GM23338 (cell line): ENCODE results near the gene YES1. TPM values are rescaled to one million over a fixed set of nuclear protein-coding genes. Genes with fewer than 3 reads are reported as not detected.

Experiments used
- ATAC-seq: fragments of 200-7000 bp; cut with Tn5 transposase; 3 replicates; pipeline ENCODE4 v1.9.1; 2020
- DNase-seq: peaks from one replicate; pipeline ENCODE4 v3.0.0-alpha.2; 2015; ENCODE audit warnings: low spot score
- H2AFZ ChIP-seq: fragments of 200-600 bp; sonication (generic); 2 replicates; pipeline ENCODE4 v1.8.0; 2016; ENCODE audit warnings: antibody characterized with exemption, mild to moderate bottlenecking, moderate library complexity
- H3F3A ChIP-seq: fragments of 200-600 bp; sonication (generic); replicated peaks from 2 replicates; pipeline ENCODE4 v1.8.0; 2017; ENCODE audit warnings: antibody characterized with exemption, mixed run types, low read depth
- H3K27ac ChIP-seq: fragments of 200-600 bp; sonication (generic); 2 replicates; pipeline ENCODE4 v1.6.1; 2016; ENCODE audit warnings: low read depth
- H3K27me3 ChIP-seq: fragments of 200-600 bp; sonication (generic); 2 replicates; pipeline ENCODE4 v1.8.0; 2016; ENCODE audit warnings: mild to moderate bottlenecking, mixed run types, moderate library complexity; ENCODE audit not compliant: insufficient read depth
- H3K36me3 ChIP-seq: fragments of 200-600 bp; sonication (generic); 2 replicates; pipeline ENCODE4 v1.8.0; 2016; ENCODE audit warnings: mild to moderate bottlenecking; ENCODE audit not compliant: insufficient read depth
- H3K4me1 ChIP-seq: fragments of 200-600 bp; sonication (generic); 2 replicates; pipeline ENCODE4 v1.8.0; 2016; ENCODE audit warnings: mild to moderate bottlenecking, moderate library complexity; ENCODE audit not compliant: insufficient read depth
- H3K4me2 ChIP-seq: fragments of 200-600 bp; sonication (generic); 2 replicates; pipeline ENCODE4 v1.7.1; 2017; ENCODE audit warnings: mixed run types
- H3K4me3 ChIP-seq: fragments of 200-600 bp; sonication (generic); 2 replicates; pipeline ENCODE4 v1.6.1; 2016; ENCODE audit warnings: mixed run types
- H3K79me2 ChIP-seq: fragments of 200-600 bp; sonication (generic); replicated peaks from 2 replicates; pipeline ENCODE4 v1.8.0; 2017; ENCODE audit warnings: mild to moderate bottlenecking; ENCODE audit not compliant: insufficient read depth
- H3K9me2 ChIP-seq: fragments of 200-600 bp; sonication (generic); 2 replicates; pipeline ENCODE4 v1.8.0; 2017; ENCODE audit not compliant: insufficient read depth
- H4K20me1 ChIP-seq: fragments of 200-600 bp; sonication (generic); replicated peaks from 2 replicates; pipeline ENCODE4 v1.8.0; 2017; ENCODE audit warnings: mild to moderate bottlenecking; ENCODE audit not compliant: insufficient read depth
- H3K27ac Mint-ChIP-seq: 2 replicates; pipeline ENCODE4 v1.8.0; 2020; ENCODE audit warnings: inconsistent platforms, mild to moderate bottlenecking, moderate library complexity, mixed read lengths
- H3K27me3 Mint-ChIP-seq: 3 replicates; pipeline ENCODE4 v1.8.0; 2022; ENCODE audit warnings: low read depth, mild to moderate bottlenecking, moderate library complexity, mixed read lengths, inconsistent platforms; ENCODE audit not compliant: insufficient read depth, poor library complexity
- H3K36me3 Mint-ChIP-seq: 3 replicates; pipeline ENCODE4 v1.8.0; 2021; ENCODE audit warnings: low read depth, mild to moderate bottlenecking, inconsistent platforms, moderate library complexity, mixed read lengths
- H3K4me1 Mint-ChIP-seq: 3 replicates; pipeline ENCODE4 v1.8.0; 2020; ENCODE audit warnings: mild to moderate bottlenecking, inconsistent platforms, mixed read lengths
- H3K4me3 Mint-ChIP-seq: 3 replicates; pipeline ENCODE4 v1.8.0; 2021; ENCODE audit warnings: moderate library complexity, mild to moderate bottlenecking, inconsistent platforms, mixed read lengths
- H3K9me3 Mint-ChIP-seq: 3 replicates; pipeline ENCODE4 v1.8.0; 2020; ENCODE audit warnings: moderate library complexity, mild to moderate bottlenecking, inconsistent platforms, mixed read lengths
- CREB1 ChIP-seq: fragments of 250-450 bp; sonication (Bioruptor Pico); IDR thresholded peaks from 2 replicates; pipeline ENCODE4 v1.5.0; 2020; ENCODE audit warnings: low read depth, mild to moderate bottlenecking, moderate library complexity
- EZH2 ChIP-seq: fragments of 200-600 bp; sonication (generic); IDR thresholded peaks from one replicate; pipeline ENCODE4 v1.8.0; 2017; ENCODE audit warnings: antibody characterized with exemption, mild to moderate bottlenecking, low read depth; ENCODE audit not compliant: unreplicated experiment
- EZH2phosphoT487 ChIP-seq: fragments of 200-600 bp; sonication (generic); IDR thresholded peaks from one replicate; pipeline ENCODE4 v1.8.1; 2018; ENCODE audit warnings: antibody characterized with exemption; ENCODE audit not compliant: unreplicated experiment
- JUNB ChIP-seq: IDR thresholded peaks from one replicate; pipeline ENCODE4 v1.6.1; 2016; ENCODE audit warnings: antibody characterized with exemption; ENCODE audit not compliant: unreplicated experiment
- NANOG ChIP-seq: IDR thresholded peaks from 2 replicates; pipeline ENCODE4 v1.6.1; 2016; ENCODE audit warnings: antibody characterized with exemption, borderline replicate concordance
- POLR2AphosphoS5 ChIP-seq: IDR thresholded peaks from 2 replicates; pipeline ENCODE4 v1.6.1; 2016; ENCODE audit warnings: antibody characterized with exemption, low read depth
- STAT1 ChIP-seq: IDR thresholded peaks from one replicate; pipeline ENCODE4 v1.6.1; 2016; ENCODE audit warnings: antibody characterized with exemption; ENCODE audit not compliant: unreplicated experiment
- ZNF114 ChIP-seq: fragments of 250-450 bp; sonication (Bioruptor Pico); IDR thresholded peaks from 2 replicates; pipeline ENCODE4 v1.5.0; 2020; ENCODE audit warnings: mild to moderate bottlenecking, moderate library complexity
- ZNF331 ChIP-seq: fragments of 250-450 bp; sonication (Bioruptor Pico); IDR thresholded peaks from 2 replicates; pipeline ENCODE4 v1.5.0; 2020; ENCODE audit warnings: low read depth, mild to moderate bottlenecking, moderate library complexity
- polyA plus RNA-seq: library from polyadenylated mRNA; unstranded; fragments of >200 nt; fragmentation: Nextera tagmentation; extraction: Ambion mirVana; gene quantifications from 2 replicates; pipeline ENCODE4 v1.2.1, GENCODE V29; 2016
- total RNA-seq: library from RNA; depleted of rRNA; stranded (reverse); fragments of >200 nt; shearing (Covaris generic); gene quantifications from 2 replicates; pipeline ENCODE4 v1.2.3, GENCODE V29; 2014
- TF ChIP-seq, protein P1 (sequence below): IDR thresholded peaks from one replicate; pipeline ENCODE4 v1.6.1; 2018; ENCODE audit warnings: antibody characterized with exemption; ENCODE audit not compliant: unreplicated experiment
- TF ChIP-seq, protein P2 (sequence below), 2 experiments: fragments of 200-600 bp in 1 of 2; sonication (generic) in 1 of 2; conservative IDR thresholded peaks; 2 replicates each; pipeline versions ENCODE4 v1.5.1 to v1.6.1; 2016 to 2017; ENCODE audit warnings: antibody characterized with exemption in 2 of 2, low read depth in 2 of 2, mild to moderate bottlenecking in 2 of 2, moderate library complexity in 1 of 2
- TF ChIP-seq, protein P3 (sequence below): IDR thresholded peaks from 2 replicates; pipeline ENCODE4 v1.6.1; 2016; ENCODE audit warnings: antibody characterized with exemption
- TF ChIP-seq, protein P4 (sequence below): fragments of 250-450 bp; sonication (Bioruptor Pico); IDR thresholded peaks from 2 replicates; pipeline ENCODE4 v1.5.0; 2020; ENCODE audit warnings: mild to moderate bottlenecking, moderate library complexity

The YES1 gene
- total and polyA plus RNA-seq, 2 experiments from 2014 or later = 25.4 to 327 TPM

DNA sequence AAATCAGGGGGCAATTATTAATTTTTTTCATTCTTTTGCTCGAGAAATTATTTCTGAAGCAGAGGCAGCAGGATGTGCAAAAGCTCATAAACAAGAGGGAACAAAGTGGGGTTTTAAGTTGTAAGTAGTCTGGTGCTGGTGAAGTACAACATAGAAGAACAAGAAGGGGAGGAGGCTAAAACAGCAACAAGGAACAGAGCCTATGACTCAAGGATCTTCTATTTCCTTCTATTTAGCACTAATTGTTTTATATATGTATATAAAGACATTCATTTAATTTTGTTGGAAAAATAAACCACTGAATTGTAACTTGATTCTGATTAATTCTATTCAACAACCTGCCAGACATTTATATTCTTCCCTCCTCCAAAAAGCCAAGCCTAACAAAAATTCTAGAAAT lies 35.0 kb downstream of the YES1 start:
- peaks cover 1% of the 10 kb centered on the region for H3K27me3 Mint-ChIP-seq
- no peaks in the 10 kb centered on the region; the same call in 1 of the 2 replicates for H3K36me3 ChIP-seq
- DNase-seq (no peak), ATAC-seq (no peak)
- TF ChIP-seq NANOG (no peak), STAT1 (no peak), CREB1 (CRISPR knock-in tag) (no peak), JUNB (no peak), EZH2phosphoT487 (no peak), POLR2AphosphoS5 (no peak), EZH2 (no peak), ZNF331 (CRISPR knock-in tag) (no peak), ZNF114 (CRISPR knock-in tag) (no peak)
- TF ChIP-seq, protein P1, sequence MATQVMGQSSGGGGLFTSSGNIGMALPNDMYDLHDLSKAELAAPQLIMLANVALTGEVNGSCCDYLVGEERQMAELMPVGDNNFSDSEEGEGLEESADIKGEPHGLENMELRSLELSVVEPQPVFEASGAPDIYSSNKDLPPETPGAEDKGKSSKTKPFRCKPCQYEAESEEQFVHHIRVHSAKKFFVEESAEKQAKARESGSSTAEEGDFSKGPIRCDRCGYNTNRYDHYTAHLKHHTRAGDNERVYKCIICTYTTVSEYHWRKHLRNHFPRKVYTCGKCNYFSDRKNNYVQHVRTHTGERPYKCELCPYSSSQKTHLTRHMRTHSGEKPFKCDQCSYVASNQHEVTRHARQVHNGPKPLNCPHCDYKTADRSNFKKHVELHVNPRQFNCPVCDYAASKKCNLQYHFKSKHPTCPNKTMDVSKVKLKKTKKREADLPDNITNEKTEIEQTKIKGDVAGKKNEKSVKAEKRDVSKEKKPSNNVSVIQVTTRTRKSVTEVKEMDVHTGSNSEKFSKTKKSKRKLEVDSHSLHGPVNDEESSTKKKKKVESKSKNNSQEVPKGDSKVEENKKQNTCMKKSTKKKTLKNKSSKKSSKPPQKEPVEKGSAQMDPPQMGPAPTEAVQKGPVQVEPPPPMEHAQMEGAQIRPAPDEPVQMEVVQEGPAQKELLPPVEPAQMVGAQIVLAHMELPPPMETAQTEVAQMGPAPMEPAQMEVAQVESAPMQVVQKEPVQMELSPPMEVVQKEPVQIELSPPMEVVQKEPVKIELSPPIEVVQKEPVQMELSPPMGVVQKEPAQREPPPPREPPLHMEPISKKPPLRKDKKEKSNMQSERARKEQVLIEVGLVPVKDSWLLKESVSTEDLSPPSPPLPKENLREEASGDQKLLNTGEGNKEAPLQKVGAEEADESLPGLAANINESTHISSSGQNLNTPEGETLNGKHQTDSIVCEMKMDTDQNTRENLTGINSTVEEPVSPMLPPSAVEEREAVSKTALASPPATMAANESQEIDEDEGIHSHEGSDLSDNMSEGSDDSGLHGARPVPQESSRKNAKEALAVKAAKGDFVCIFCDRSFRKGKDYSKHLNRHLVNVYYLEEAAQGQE = no peak
- TF ChIP-seq, protein P2, sequence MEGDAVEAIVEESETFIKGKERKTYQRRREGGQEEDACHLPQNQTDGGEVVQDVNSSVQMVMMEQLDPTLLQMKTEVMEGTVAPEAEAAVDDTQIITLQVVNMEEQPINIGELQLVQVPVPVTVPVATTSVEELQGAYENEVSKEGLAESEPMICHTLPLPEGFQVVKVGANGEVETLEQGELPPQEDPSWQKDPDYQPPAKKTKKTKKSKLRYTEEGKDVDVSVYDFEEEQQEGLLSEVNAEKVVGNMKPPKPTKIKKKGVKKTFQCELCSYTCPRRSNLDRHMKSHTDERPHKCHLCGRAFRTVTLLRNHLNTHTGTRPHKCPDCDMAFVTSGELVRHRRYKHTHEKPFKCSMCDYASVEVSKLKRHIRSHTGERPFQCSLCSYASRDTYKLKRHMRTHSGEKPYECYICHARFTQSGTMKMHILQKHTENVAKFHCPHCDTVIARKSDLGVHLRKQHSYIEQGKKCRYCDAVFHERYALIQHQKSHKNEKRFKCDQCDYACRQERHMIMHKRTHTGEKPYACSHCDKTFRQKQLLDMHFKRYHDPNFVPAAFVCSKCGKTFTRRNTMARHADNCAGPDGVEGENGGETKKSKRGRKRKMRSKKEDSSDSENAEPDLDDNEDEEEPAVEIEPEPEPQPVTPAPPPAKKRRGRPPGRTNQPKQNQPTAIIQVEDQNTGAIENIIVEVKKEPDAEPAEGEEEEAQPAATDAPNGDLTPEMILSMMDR (conservative IDR thresholded peaks at IDR 0.05; ENCODE audit: low read depth in 2 of 2) = no peak
- TF ChIP-seq, protein P3, sequence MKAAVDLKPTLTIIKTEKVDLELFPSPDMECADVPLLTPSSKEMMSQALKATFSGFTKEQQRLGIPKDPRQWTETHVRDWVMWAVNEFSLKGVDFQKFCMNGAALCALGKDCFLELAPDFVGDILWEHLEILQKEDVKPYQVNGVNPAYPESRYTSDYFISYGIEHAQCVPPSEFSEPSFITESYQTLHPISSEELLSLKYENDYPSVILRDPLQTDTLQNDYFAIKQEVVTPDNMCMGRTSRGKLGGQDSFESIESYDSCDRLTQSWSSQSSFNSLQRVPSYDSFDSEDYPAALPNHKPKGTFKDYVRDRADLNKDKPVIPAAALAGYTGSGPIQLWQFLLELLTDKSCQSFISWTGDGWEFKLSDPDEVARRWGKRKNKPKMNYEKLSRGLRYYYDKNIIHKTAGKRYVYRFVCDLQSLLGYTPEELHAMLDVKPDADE = no peak
- TF ChIP-seq, protein P4, sequence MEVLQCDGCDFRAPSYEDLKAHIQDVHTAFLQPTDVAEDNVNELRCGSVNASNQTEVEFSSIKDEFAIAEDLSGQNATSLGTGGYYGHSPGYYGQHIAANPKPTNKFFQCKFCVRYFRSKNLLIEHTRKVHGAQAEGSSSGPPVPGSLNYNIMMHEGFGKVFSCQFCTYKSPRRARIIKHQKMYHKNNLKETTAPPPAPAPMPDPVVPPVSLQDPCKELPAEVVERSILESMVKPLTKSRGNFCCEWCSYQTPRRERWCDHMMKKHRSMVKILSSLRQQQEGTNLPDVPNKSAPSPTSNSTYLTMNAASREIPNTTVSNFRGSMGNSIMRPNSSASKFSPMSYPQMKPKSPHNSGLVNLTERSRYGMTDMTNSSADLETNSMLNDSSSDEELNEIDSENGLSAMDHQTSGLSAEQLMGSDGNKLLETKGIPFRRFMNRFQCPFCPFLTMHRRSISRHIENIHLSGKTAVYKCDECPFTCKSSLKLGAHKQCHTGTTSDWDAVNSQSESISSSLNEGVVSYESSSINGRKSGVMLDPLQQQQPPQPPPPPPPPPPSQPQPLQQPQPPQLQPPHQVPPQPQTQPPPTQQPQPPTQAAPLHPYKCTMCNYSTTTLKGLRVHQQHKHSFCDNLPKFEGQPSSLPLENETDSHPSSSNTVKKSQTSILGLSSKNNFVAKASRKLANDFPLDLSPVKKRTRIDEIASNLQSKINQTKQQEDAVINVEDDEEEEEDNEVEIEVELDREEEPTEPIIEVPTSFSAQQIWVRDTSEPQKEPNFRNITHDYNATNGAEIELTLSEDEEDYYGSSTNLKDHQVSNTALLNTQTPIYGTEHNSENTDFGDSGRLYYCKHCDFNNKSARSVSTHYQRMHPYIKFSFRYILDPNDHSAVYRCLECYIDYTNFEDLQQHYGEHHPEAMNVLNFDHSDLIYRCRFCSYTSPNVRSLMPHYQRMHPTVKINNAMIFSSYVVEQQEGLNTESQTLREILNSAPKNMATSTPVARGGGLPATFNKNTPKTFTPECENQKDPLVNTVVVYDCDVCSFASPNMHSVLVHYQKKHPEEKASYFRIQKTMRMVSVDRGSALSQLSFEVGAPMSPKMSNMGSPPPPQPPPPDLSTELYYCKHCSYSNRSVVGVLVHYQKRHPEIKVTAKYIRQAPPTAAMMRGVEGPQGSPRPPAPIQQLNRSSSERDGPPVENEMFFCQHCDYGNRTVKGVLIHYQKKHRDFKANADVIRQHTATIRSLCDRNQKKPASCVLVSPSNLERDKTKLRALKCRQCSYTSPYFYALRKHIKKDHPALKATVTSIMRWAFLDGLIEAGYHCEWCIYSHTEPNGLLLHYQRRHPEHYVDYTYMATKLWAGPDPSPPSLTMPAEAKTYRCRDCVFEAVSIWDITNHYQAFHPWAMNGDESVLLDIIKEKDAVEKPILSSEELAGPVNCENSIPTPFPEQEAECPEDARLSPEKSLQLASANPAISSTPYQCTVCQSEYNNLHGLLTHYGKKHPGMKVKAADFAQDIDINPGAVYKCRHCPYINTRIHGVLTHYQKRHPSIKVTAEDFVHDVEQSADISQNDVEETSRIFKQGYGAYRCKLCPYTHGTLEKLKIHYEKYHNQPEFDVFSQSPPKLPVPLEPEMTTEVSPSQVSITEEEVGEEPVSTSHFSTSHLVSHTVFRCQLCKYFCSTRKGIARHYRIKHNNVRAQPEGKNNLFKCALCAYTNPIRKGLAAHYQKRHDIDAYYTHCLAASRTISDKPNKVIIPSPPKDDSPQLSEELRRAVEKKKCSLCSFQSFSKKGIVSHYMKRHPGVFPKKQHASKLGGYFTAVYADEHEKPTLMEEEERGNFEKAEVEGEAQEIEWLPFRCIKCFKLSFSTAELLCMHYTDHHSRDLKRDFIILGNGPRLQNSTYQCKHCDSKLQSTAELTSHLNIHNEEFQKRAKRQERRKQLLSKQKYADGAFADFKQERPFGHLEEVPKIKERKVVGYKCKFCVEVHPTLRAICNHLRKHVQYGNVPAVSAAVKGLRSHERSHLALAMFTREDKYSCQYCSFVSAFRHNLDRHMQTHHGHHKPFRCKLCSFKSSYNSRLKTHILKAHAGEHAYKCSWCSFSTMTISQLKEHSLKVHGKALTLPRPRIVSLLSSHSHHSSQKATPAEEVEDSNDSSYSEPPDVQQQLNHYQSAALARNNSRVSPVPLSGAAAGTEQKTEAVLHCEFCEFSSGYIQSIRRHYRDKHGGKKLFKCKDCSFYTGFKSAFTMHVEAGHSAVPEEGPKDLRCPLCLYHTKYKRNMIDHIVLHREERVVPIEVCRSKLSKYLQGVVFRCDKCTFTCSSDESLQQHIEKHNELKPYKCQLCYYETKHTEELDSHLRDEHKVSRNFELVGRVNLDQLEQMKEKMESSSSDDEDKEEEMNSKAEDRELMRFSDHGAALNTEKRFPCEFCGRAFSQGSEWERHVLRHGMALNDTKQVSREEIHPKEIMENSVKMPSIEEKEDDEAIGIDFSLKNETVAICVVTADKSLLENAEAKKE (CRISPR knock-in tag) = no peak
- H3K4me3 Mint-ChIP-seq = no peak overlapping the region
- no peak overlapping the region for H3K27ac ChIP-seq
- H3K9me3 Mint-ChIP-seq = no peaks in the 10 kb centered on the region
- no peaks in the 10 kb centered on the region for H3F3A ChIP-seq
- H3K27ac Mint-ChIP-seq = no peak overlapping the region
- H3K4me1 ChIP-seq = peaks cover 14% of the 10 kb centered on the region
- H3K79me2 ChIP-seq = peaks cover 100% of the 10 kb centered on the region
- no peak overlapping the region for H3K4me3 ChIP-seq
- peaks cover 23% of the 10 kb centered on the region for H3K4me1 Mint-ChIP-seq
- no peaks in the 10 kb centered on the region for H3K9me2 ChIP-seq
- H3K27me3 ChIP-seq = no peaks in the 10 kb centered on the region
- no peaks in the 10 kb centered on the region for H3K36me3 Mint-ChIP-seq
- H3K4me2 ChIP-seq = no peak overlapping the region
- no peak overlapping the region for H2AFZ ChIP-seq
- peaks cover 42% of the 10 kb centered on the region; the same call in 1 of the 2 replicates for H4K20me1 ChIP-seq
